GM23338 (cell line): Measurements from ENCODE around the gene ARL6IP4. TPM values are rescaled to one million over a fixed set of nuclear protein-coding genes. Genes with fewer than 3 reads are reported as not detected.

Experiments
- ATAC-seq: fragments of 200-7000 bp; cut with Tn5 transposase; 3 replicates; pipeline ENCODE4 v1.9.1; 2020
- DNase-seq: peaks from one replicate; pipeline ENCODE4 v3.0.0-alpha.2; 2015; ENCODE audit warnings: low spot score
- H2AFZ ChIP-seq: fragments of 200-600 bp; sonication (generic); 2 replicates; pipeline ENCODE4 v1.8.0; 2016; ENCODE audit warnings: antibody characterized with exemption, mild to moderate bottlenecking, moderate library complexity
- H3F3A ChIP-seq: fragments of 200-600 bp; sonication (generic); replicated peaks from 2 replicates; pipeline ENCODE4 v1.8.0; 2017; ENCODE audit warnings: antibody characterized with exemption, mixed run types, low read depth
- H3K27ac ChIP-seq: fragments of 200-600 bp; sonication (generic); 2 replicates; pipeline ENCODE4 v1.6.1; 2016; ENCODE audit warnings: low read depth
- H3K27me3 ChIP-seq: fragments of 200-600 bp; sonication (generic); 2 replicates; pipeline ENCODE4 v1.8.0; 2016; ENCODE audit warnings: mild to moderate bottlenecking, mixed run types, moderate library complexity; ENCODE audit not compliant: insufficient read depth
- H3K36me3 ChIP-seq: fragments of 200-600 bp; sonication (generic); 2 replicates; pipeline ENCODE4 v1.8.0; 2016; ENCODE audit warnings: mild to moderate bottlenecking; ENCODE audit not compliant: insufficient read depth
- H3K4me1 ChIP-seq: fragments of 200-600 bp; sonication (generic); 2 replicates; pipeline ENCODE4 v1.8.0; 2016; ENCODE audit warnings: mild to moderate bottlenecking, moderate library complexity; ENCODE audit not compliant: insufficient read depth
- H3K4me2 ChIP-seq: fragments of 200-600 bp; sonication (generic); 2 replicates; pipeline ENCODE4 v1.7.1; 2017; ENCODE audit warnings: mixed run types
- H3K4me3 ChIP-seq: fragments of 200-600 bp; sonication (generic); 2 replicates; pipeline ENCODE4 v1.6.1; 2016; ENCODE audit warnings: mixed run types
- H3K79me2 ChIP-seq: fragments of 200-600 bp; sonication (generic); replicated peaks from 2 replicates; pipeline ENCODE4 v1.8.0; 2017; ENCODE audit warnings: mild to moderate bottlenecking; ENCODE audit not compliant: insufficient read depth
- H3K9me2 ChIP-seq: fragments of 200-600 bp; sonication (generic); 2 replicates; pipeline ENCODE4 v1.8.0; 2017; ENCODE audit not compliant: insufficient read depth
- H4K20me1 ChIP-seq: fragments of 200-600 bp; sonication (generic); replicated peaks from 2 replicates; pipeline ENCODE4 v1.8.0; 2017; ENCODE audit warnings: mild to moderate bottlenecking; ENCODE audit not compliant: insufficient read depth
- H3K27ac Mint-ChIP-seq: 2 replicates; pipeline ENCODE4 v1.8.0; 2020; ENCODE audit warnings: inconsistent platforms, mild to moderate bottlenecking, moderate library complexity, mixed read lengths
- H3K27me3 Mint-ChIP-seq: 3 replicates; pipeline ENCODE4 v1.8.0; 2022; ENCODE audit warnings: low read depth, mild to moderate bottlenecking, moderate library complexity, mixed read lengths, inconsistent platforms; ENCODE audit not compliant: insufficient read depth, poor library complexity
- H3K36me3 Mint-ChIP-seq: 3 replicates; pipeline ENCODE4 v1.8.0; 2021; ENCODE audit warnings: low read depth, mild to moderate bottlenecking, inconsistent platforms, moderate library complexity, mixed read lengths
- H3K4me1 Mint-ChIP-seq: 3 replicates; pipeline ENCODE4 v1.8.0; 2020; ENCODE audit warnings: mild to moderate bottlenecking, inconsistent platforms, mixed read lengths
- H3K4me3 Mint-ChIP-seq: 3 replicates; pipeline ENCODE4 v1.8.0; 2021; ENCODE audit warnings: moderate library complexity, mild to moderate bottlenecking, inconsistent platforms, mixed read lengths
- H3K9me3 Mint-ChIP-seq: 3 replicates; pipeline ENCODE4 v1.8.0; 2020; ENCODE audit warnings: moderate library complexity, mild to moderate bottlenecking, inconsistent platforms, mixed read lengths
- CTCF ChIP-seq, 2 experiments: fragments of 200-600 bp in 1 of 2; sonication (generic) in 1 of 2; conservative IDR thresholded peaks; 2 replicates each; pipeline versions ENCODE4 v1.5.1 to v1.6.1; 2016 to 2017; ENCODE audit warnings: antibody characterized with exemption in 2 of 2, low read depth in 2 of 2, mild to moderate bottlenecking in 2 of 2, moderate library complexity in 1 of 2
- ETS1 ChIP-seq: IDR thresholded peaks from 2 replicates; pipeline ENCODE4 v1.6.1; 2016; ENCODE audit warnings: antibody characterized with exemption
- EZH2 ChIP-seq: fragments of 200-600 bp; sonication (generic); IDR thresholded peaks from one replicate; pipeline ENCODE4 v1.8.0; 2017; ENCODE audit warnings: antibody characterized with exemption, mild to moderate bottlenecking, low read depth; ENCODE audit not compliant: unreplicated experiment
- JUNB ChIP-seq: IDR thresholded peaks from one replicate; pipeline ENCODE4 v1.6.1; 2016; ENCODE audit warnings: antibody characterized with exemption; ENCODE audit not compliant: unreplicated experiment
- NANOG ChIP-seq: IDR thresholded peaks from 2 replicates; pipeline ENCODE4 v1.6.1; 2016; ENCODE audit warnings: antibody characterized with exemption, borderline replicate concordance
- POLR2AphosphoS5 ChIP-seq: IDR thresholded peaks from 2 replicates; pipeline ENCODE4 v1.6.1; 2016; ENCODE audit warnings: antibody characterized with exemption, low read depth
- REST ChIP-seq: IDR thresholded peaks from one replicate; pipeline ENCODE4 v1.6.1; 2018; ENCODE audit warnings: antibody characterized with exemption; ENCODE audit not compliant: unreplicated experiment
- STAT1 ChIP-seq: IDR thresholded peaks from one replicate; pipeline ENCODE4 v1.6.1; 2016; ENCODE audit warnings: antibody characterized with exemption; ENCODE audit not compliant: unreplicated experiment
- ZNF114 ChIP-seq: fragments of 250-450 bp; sonication (Bioruptor Pico); IDR thresholded peaks from 2 replicates; pipeline ENCODE4 v1.5.0; 2020; ENCODE audit warnings: mild to moderate bottlenecking, moderate library complexity
- ZNF331 ChIP-seq: fragments of 250-450 bp; sonication (Bioruptor Pico); IDR thresholded peaks from 2 replicates; pipeline ENCODE4 v1.5.0; 2020; ENCODE audit warnings: low read depth, mild to moderate bottlenecking, moderate library complexity
- ZNF462 ChIP-seq: fragments of 250-450 bp; sonication (Bioruptor Pico); IDR thresholded peaks from 2 replicates; pipeline ENCODE4 v1.5.0; 2020; ENCODE audit warnings: mild to moderate bottlenecking, moderate library complexity
- polyA plus RNA-seq: library from polyadenylated mRNA; unstranded; fragments of >200 nt; fragmentation: Nextera tagmentation; extraction: Ambion mirVana; gene quantifications from 2 replicates; pipeline ENCODE4 v1.2.1, GENCODE V29; 2016
- total RNA-seq: library from RNA; depleted of rRNA; stranded (reverse); fragments of >200 nt; shearing (Covaris generic); gene quantifications from 2 replicates; pipeline ENCODE4 v1.2.3, GENCODE V29; 2014

The ARL6IP4 gene
- total and polyA plus RNA-seq, 2 experiments from 2014 or later: 85.5 to 169 TPM

GRCh38 chr12:122977655-122978392, 2.7 kb upstream of the ARL6IP4 start:
- Histone ChIP-seq H3K4me1 (peaks cover 18% of the 10 kb centered on the region; the same call in 1 of the 2 replicates), H3K4me3 (no peak overlapping the region), H3K9me2 (no peaks in the 10 kb centered on the region), H2AFZ (no peak overlapping the region), H4K20me1 (no peaks in the 10 kb centered on the region; the same call in 1 of the 2 replicates), H3K27me3 (no peaks in the 10 kb centered on the region), H3K36me3 (no peaks in the 10 kb centered on the region; the same call in 1 of the 2 replicates), H3K4me2 (no peak overlapping the region), H3K27ac (no peak overlapping the region), H3F3A (no peaks in the 10 kb centered on the region), H3K79me2 (peaks cover 23% of the 10 kb centered on the region; the same call in 1 of the 2 replicates)
- no peak for DNase-seq
- H3K9me3 Mint-ChIP-seq: no peaks in the 10 kb centered on the region
- H3K36me3 Mint-ChIP-seq: no peaks in the 10 kb centered on the region; the same call in 2 of the 3 replicates
- H3K4me3 Mint-ChIP-seq: peak overlapping the region; percentile 21; the same call in 1 of the 3 replicates
- H3K4me1 Mint-ChIP-seq: peaks cover 10% of the 10 kb centered on the region
- H3K27ac Mint-ChIP-seq: no peak overlapping the region
- no peak for ATAC-seq
- TF ChIP-seq STAT1 (no peak), ZNF462 (CRISPR knock-in tag) (no peak), NANOG (no peak), REST (no peak), POLR2AphosphoS5 (no peak), ZNF114 (CRISPR knock-in tag) (no peak), ETS1 (no peak), CTCF (conservative IDR thresholded peaks at IDR 0.05; ENCODE audit: low read depth in 2 of 2) (no peak), EZH2 (no peak), JUNB (no peak), ZNF331 (no peak)
- peaks cover 28% of the 10 kb centered on the region for H3K27me3 Mint-ChIP-seq
